Posterior cingulate gyrus (tissue), 11 donors: ENCODE data around the gene BHLHA15.

Experiments used
- DNase-seq, 10 donors: peaks; one replicate each; pipeline versions ENCODE4 v3.0.0 to v3.0.0-alpha.2; 2020 to 2021; ENCODE audit warnings: mixed read lengths in 3 of 10
- intact Hi-C: fragments of 100-400 bp; cut with DNase I; formaldehyde crosslinking; loops from one replicate; pipeline ENCODE4 v1.15.1; 2023

The BHLHA15 gene

GRCh38 chr7:98185101-98185500 lies 26.1 kb upstream of the BHLHA15 start:
- DNase-seq: no peak
- intact Hi-C loops: no loop called here

DNA sequence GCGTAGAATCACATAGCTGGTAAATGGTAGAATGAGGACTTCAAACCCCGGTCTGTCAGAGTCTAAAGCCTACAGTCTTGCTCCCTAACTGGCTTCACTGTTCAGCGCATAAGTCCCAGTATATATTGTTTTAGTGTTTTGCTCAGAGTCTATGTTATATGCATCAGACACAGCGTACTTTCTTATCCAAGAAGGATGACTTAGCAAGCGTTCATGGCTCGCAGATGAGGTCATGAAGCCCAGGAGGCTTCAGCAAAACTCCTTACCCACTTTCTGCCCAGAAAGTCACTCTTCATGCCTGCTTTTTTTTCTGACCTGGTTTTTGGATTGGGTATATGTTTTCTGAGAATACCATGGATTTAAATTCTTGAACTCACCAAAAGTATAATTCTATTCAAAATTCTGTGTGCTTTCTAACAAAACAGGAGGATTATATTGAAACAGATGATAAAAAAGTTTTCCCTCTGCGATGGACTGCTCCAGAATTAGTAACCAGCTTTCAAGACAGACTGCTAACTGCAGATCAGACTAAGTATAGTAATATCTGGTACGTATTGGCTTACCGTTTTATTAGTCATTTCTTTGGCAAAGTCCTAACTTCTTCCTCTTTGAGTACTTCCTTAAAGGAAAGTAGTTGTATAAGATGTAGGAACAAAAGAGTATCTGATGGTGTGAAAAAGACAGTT lies 24.6 kb upstream of the BHLHA15 start:
- no peak for DNase-seq

DNA sequence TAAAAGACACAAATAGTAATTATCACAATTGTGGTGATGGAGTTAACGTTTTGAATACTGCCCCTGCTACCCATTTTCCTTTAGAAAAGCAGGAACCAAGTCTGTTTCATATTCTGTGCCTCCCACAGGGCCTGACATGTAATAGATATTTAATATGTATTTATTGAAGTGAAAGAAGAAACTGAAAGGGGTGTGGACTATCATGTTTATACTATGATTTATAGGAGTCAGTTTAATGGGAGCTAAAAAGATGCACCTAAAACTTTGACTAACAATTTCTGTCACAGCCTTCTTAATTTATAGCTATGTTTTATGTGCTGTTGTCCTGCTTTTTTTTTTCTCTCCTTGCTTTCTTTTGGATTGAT lies 24.1 kb upstream of the BHLHA15 start:
- no peak for DNase-seq
- intact Hi-C loops: no loop called here

More for the DNA sequence above, 24.6 kb upstream of the BHLHA15 start:
- intact Hi-C loops: no loop called here

DNA sequence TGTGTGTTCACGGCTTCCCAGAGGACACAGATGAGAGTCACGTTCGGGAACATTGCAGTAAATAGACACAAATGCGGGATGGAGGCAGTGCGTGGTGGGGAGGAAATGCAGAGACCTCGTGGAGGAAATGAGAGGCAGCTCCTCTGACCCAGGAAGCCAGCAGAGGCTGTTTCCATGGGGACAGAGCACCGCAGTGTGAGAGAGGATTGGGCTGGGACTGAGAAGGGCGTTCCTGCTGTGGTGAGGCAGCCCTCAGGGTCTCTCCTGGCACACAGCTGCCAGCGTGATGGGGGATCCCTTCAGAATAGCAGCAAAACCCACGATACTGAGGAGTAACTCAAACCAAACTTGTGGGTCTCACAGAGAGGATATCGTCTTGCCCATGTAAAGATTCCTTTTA lies 21.7 kb upstream of the BHLHA15 start:
- intact Hi-C loops: no loop called here
- no peak for DNase-seq

DNA sequence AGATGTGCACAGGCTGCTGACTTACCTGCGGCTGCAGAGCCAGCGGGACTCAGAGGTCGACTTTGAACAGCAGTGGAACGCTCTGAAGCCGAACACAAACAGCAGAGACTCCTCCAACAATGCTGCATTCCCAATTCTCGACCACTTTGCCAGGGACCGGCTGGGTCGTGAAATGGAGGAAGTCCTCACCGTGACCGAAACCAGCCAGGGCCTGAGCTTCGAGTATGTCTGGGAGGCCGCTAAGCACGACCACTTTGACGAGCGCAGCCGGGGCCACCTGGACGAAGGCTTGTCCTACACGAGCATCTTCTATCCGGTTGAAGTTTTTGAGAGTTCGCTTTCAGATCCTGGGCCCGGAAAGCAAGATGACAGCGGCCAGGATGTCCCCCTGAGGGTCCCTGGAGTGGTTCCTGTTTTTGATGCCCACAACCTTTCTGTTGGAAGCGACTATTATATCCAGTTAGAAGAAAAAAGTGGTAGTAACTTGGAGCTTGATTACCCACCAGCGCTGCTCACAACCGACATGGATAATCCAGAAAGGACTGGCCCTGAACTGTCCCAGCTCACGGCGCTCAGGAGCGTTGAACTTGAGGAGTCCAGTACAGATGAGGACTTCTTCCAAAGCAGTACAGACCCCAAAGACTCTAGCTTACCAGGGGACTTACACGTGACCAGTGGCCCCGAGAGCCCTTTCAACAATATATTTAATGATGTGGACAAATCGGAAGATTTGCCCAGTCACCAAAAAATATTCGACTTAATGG lies 19.4 kb upstream of the BHLHA15 start:
- intact Hi-C loops: no loop called here
- DNase-seq: peak in 1 of 10 donors; percentile 69

DNA sequence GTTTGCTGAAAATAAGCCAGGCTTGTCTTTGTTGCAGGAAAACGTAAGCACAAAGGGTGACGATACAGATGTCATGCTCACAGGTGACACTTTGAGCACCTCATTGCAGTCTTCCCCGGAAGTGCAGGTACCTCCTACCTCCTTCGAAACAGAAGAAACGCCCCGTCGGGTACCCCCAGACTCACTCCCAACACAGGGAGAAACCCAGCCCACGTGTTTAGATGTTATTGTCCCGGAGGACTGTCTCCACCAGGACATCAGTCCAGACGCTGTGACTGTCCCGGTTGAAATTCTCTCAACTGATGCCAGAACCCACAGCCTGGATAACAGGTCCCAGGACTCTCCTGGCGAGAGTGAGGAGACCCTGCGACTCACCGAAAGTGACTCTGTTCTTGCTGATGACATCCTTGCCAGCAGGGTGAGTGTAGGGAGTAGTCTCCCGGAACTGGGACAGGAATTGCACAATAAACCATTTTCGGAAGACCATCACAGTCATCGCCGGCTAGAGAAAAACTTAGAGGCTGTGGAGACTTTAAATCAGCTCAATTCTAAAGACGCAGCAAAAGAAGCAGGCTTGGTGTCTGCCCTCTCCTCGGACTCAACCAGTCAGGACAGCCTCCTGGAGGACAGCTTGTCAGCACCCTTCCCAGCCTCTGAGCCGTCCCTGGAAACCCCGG lies 18.3 kb upstream of the BHLHA15 start:
- peak in 1 of 10 donors; percentile 69 for DNase-seq
- intact Hi-C loops: no loop called here

DNA sequence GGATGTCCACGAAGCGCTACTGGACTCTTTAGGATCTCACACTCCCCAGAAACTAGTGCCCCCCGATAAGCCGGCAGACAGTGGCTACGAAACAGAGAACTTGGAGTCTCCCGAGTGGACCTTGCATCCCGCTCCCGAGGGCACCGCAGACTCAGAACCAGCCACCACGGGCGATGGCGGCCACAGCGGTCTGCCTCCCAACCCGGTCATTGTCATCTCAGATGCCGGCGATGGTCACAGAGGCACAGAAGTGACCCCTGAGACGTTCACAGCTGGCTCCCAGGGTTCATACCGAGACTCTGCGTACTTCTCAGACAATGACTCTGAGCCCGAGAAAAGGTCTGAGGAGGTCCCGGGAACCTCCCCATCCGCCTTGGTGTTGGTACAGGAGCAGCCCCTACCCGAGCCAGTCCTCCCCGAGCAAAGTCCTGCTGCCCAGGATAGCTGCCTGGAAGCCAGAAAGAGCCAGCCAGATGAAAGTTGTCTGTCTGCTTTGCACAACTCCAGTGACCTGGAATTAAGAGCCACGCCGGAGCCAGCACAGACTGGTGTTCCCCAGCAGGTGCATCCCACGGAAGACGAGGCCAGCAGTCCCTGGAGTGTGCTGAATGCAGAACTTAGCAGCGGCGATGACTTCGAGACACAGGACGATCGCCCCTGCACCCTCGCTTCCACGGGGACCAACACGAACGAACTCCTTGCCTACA lies 17.6 kb upstream of the BHLHA15 start:
- intact Hi-C loops: no loop called here
- DNase-seq: peak in 1 of 10 donors; percentile 72

DNA sequence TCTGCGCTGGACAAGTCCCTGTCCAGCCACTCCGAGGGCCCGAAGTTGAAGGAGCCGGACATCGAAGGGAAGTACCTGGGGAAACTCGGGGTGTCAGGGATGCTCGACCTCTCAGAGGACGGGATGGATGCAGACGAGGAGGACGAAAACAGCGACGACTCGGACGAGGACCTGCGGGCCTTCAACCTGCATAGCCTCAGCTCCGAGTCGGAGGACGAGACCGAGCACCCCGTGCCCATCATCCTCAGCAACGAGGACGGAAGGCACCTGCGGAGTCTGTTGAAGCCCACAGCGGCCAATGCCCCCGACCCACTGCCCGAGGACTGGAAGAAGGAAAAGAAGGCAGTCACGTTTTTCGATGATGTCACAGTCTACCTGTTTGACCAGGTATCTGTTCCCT lies 17.1 kb upstream of the BHLHA15 start:
- intact Hi-C loops: no loop called here
- DNase-seq: peak in 1 of 10 donors; percentile 71

DNA sequence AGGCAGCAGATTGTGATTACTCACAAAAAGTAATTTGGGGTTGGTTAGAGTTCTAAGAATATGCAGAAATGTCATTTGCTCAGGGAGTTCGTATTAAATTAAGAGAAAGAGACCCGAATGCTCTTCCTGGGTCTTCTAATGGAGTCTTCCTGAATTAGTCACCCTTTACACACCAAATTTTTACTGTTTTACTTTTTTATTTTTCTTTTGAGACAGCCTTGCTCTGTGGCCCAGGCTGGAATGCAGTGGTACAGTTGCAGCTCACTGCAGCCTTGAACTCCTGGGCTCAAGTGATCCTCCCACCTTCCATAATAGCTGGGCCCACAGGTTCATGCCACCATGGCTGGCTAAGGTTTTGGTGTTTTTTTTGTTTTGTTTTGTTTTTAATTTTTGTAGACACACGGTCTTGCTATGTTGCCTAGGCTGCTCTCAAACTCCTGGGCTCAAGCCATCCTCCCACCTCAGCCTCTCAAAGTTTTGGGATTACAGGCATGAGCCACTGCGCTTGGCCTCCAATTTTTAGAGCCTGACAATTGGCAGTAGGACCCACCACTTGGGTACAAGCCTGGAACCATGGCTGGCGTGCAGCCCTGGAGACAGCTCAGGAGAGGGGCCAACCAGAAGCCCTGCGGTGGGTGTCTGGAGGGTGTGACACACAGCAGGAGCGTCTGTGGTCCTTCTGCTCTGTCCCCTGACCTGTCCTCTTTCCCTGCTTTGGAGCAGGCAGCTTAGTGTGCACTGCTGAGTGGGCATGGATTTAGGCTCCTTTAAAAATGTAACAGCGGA lies 16.4 kb upstream of the BHLHA15 start:
- intact Hi-C loops: no loop called here
- DNase-seq: peak in 1 of 10 donors; percentile 85

DNA sequence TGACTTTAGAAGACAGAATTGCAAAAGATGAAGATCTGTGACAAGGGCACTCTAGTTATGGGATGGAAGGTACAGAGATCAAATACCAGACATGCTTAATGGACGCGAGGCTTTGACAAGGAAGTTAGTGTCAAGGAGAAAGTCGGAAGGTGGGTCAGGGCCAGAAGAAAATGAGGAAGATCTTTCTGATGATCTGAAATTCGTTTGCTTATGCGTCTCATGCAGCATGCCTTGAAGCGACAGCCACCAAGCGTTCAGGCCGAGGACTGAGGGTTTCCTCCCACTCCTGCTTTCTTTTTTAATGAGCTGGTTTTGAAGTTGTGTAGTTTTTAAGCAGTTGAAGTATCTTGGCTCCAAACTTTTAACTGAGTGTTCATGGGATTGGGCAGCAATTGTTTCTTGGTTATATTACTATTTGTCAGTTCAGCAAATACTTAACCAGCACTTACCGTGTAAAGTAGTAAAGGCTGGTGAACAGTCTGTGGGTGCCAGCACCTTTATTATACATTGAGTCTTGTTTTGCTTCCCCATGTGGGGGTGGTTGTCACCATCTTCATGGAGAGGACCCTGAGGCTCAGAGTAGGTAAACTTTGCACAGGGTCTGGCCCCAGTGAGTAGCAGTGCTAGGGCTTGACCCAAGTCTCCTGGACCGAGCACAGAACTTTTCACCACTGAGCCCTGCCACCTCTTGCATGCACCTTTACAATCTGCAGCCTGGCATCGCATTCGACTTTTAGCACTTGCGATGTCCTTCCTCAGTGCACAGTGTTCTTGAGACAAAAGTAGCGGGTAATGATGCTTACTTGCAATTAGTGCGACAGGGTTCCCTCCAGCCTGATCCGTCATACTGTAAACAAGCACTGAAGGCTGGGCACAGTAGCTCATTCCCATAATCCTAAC lies 14.3 kb upstream of the BHLHA15 start:
- intact Hi-C loops: no loop called here
- peak in 1 of 10 donors; percentile 85 for DNase-seq

- intact Hi-C loops: no loop called here
Observed at GRCh38 chr7:98199131-98199530, 12.1 kb upstream of the BHLHA15 start.

DNA sequence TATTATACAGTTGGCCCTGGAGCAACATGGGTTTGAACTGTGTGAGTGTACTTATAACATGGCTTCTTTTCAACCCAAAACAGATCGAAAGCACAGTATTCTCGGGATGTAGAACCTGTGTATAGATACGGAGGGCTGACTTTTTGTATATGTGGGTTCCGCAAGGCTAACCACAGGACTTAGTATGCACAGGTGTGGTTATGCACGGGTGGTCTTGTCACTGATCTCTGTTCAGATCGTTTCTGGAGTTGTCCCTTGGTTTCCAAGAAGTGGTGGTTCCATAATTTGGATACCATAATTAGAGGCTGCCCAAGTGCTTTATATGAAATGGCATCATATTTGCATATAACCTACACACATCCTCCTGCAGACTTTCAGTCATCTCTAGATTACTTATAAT lies 10.9 kb upstream of the BHLHA15 start:
- intact Hi-C loops: no loop called here
- no peak for DNase-seq

More at GRCh38 chr7:98199131-98199530, 12.1 kb upstream of the BHLHA15 start:
- no peak for DNase-seq

- intact Hi-C loops: no loop called here
- DNase-seq: peak in 2 of 10 donors; percentile 7 to 58
Observed at GRCh38 chr7:98202367-98203195, 8.7 kb upstream of the BHLHA15 start.

GRCh38 chr7:98203261-98203963 lies 7.8 kb upstream of the BHLHA15 start:
- intact Hi-C loops: no loop called here
- peak in 3 of 10 donors; percentile 11 to 70 (median 63) for DNase-seq

DNA sequence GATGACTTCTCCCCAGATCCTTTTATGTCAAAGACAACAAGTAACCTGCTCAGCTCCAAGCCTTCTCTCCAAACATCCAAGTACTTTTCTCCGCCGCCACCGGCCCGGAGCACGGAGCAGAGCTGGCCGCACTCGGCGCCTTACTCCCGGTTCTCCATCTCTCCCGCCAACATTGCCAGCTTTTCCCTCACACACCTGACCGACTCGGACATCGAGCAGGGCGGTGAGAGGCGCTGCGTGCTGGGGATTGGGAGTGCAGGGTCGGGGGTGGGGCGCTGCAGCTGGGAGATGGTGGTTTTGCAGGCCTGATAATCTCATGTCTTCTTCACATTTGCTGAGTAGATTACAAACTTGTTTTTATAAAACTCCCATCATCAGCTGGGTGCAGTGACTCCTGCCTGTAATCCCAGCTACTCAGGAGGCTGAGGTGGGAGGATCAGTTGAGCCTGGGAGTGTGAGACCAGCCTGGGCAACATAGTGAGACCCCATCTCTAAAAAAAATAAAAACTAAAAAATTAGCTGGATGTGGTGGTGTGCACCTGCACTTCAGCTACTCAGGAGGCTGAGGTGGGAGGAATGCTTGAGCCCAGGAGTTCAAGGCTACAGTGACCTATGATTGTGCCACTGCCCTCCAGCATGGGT lies 7.2 kb upstream of the BHLHA15 start:
- intact Hi-C loops: no loop called here
- peak in 3 of 10 donors; percentile 2 to 62 (median 43) for DNase-seq

DNA sequence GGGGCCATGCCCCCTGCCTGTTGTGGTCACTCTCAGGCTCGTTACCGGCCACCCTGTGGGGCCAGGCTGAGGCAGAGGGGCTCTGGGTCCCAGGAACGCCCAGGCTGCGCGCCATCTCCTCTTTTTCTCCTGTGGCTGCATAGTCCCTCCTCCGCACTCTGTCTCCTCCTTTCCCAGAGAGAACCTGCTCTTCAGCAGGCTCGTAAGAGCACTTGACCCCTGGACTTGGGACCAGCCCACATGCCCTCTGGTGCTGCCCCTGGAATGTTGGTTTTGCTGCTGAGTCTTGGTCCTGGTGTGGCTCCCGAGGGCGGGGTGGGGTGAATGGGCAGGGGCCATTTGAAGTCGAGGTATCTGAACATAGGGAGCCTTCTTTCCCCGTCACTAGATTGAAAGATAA lies 6.6 kb upstream of the BHLHA15 start:
- peak in 1 of 10 donors; percentile 50 for DNase-seq
- intact Hi-C loops: no loop called here
